T-helper 1 cell (primary cell): ENCODE results near the gene SELENOM.

Source experiments
- DNase-seq, 5 donors: peaks; one replicate each; pipeline ENCODE4 v3.0.0-alpha.2; 2012 to 2020
- total RNA-seq, 4 donors: gene quantifications; one replicate each; lab custom pipeline; 2026; lab: John Stamatoyannopoulos, UW

SELENOM gene, protein sequence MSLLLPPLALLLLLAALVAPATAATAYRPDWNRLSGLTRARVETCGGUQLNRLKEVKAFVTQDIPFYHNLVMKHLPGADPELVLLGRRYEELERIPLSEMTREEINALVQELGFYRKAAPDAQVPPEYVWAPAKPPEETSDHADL
- total RNA-seq = 15.8 to 30.2 (median 25.0) reads per million in 4 donors

- peak; percentile 81 to 89 (median 86) for DNase-seq
These were observed at the start of gene SELENOM for GRCh38 chr22:31107178-31107893. Gene SELENOM, minus strand, starts transcription at chr22:31107568. Its CDS starts 63 bp downstream, at chr22:31107505.

DNA sequence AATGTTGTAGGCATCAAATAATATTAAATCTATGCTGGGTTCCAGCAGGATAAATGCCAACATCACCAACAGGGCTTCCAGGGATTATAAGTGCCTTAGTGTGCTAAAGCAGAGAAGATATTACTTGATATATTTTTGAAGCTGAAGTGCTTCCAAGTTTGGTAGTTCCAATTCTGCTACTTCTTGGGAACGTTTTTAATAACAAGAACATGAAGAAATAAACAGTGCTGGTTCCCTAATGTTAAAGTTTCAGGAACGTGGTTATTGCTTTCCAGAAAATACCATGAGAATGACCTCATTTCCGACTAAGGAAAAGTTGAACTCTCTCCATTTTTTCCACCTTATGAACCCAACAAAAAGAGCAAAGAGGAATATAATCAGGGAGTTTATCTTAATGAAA lies 48.1 kb upstream of the SELENOM start:
- DNase-seq = no peak

DNA sequence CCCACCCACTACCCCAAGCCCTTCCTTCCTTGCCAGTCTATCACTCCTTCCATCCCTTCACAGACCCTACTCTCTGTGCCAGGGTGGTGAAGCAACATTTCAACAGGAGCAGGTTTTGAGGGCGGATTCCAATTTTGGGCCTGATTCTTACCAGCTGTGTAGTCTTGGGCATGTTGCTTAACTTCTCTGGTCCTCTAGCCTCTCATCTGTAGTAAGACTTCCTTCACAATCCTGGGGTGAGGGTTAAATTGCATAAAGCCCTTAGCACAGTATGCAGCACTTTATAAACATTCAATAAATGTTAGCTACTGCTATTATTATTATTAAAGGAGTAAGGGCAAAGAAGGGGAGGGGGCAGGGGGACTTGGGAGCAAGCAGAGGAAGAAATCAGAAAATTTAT lies 47.6 kb upstream of the SELENOM start:
- DNase-seq = no peak

DNA sequence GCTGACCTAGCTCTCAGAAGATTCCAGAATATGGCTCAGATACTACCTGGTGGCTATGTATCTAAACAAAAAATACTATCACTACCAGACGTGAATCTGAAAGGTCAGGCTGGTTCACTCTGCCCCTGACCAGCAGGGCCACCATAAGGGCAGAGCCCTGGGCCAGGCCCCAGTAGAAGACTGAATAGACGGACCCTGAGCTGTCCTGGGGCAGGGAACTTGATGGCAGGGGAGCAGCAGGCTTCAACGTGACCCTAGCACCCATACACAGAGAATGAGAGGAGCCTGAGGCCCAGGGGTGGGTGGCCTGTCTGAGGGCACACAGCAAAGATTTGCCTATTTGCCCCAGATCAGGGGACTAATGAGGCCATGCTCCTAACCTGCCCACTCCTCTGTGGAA lies 46.0 kb upstream of the SELENOM start:
- no peak for DNase-seq

DNA sequence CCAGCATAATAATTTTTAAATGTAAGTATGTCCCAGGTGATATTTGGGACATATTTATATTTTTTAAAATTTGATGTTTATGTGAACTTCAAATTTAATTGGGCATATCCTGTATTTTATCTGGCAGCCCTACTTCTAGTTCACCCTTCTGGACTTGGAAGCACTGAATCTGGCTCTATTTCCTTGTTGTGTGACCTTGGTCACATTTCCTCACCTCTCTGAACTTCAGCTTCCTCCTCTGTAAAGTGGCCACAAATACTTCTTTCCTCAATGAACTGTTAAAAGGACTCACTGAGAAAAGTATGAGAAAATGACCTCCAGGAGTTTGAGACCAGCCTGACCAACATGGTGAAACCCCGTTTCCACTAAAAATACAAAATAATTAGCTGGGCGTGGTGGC lies 44.5 kb upstream of the SELENOM start:
- no peak for DNase-seq

DNA sequence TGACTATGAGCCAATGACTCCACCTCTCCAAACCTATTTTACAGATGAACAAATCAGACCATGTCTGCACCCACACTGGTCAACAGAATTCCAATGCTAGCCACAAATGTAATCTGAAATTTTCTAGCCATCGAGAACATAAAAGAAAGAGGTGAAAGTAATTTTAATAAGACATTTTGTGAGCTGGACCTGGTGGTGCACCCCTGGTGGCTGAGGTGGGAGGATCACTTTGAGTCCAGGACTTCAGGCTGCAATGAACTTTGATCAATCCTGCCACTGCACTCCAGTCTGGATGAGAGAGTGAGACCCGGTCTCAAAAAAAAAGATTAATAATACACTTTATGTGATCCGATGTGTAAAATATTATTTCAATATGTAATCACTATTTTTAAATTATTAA lies 43.2 kb upstream of the SELENOM start:
- DNase-seq = no peak

GRCh38 chr22:31148953-31149627 lies 41.7 kb upstream of the SELENOM start:
- DNase-seq = peak in 1 of 5 donors; percentile 16

- no peak for DNase-seq
These were observed 41.1 kb upstream of the SELENOM start for GRCh38 chr22:31148488-31148887.

- DNase-seq = peak in 1 of 5 donors; percentile 9
These were observed 36.9 kb upstream of the SELENOM start for GRCh38 chr22:31144223-31144622.

GRCh38 chr22:31143537-31143936 lies 36.2 kb upstream of the SELENOM start:
- DNase-seq = no peak

DNA sequence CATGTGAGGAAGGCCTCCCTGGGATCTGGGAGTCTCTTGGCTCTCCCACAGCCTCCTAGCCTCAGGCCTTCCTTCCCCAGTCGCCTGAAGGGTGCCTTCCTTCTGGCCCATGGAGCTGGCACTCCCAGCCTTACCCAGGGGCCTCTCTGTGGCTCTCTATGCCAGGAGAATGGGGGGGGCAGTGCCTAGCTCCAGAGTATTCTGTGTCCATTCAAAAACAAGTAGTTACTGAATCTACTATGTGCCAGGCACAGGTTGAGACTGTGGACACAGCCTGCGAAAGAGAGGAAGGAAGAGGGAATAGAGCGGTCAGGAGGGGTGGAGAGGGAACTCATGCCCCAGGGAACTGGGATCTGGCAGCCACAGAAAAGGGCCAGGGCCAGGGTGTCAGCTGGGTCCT lies 35.7 kb upstream of the SELENOM start:
- no peak for DNase-seq

GRCh38 chr22:31142285-31142684 lies 34.9 kb upstream of the SELENOM start:
- no peak for DNase-seq

- DNase-seq = no peak
These were observed 34.2 kb upstream of the SELENOM start for GRCh38 chr22:31141551-31141950.

- DNase-seq = no peak
These were observed 33.4 kb upstream of the SELENOM start for GRCh38 chr22:31140746-31141145.

GRCh38 chr22:31139866-31140716 lies 32.7 kb upstream of the SELENOM start, which contains the start of gene PLA2G3:
Gene PLA2G3, minus strand, starts transcription at chr22:31140508. Its CDS starts 154 bp downstream, at chr22:31140354.
- no peak for DNase-seq

- DNase-seq = no peak
These were observed 31.7 kb upstream of the SELENOM start for GRCh38 chr22:31139066-31139465.

DNA sequence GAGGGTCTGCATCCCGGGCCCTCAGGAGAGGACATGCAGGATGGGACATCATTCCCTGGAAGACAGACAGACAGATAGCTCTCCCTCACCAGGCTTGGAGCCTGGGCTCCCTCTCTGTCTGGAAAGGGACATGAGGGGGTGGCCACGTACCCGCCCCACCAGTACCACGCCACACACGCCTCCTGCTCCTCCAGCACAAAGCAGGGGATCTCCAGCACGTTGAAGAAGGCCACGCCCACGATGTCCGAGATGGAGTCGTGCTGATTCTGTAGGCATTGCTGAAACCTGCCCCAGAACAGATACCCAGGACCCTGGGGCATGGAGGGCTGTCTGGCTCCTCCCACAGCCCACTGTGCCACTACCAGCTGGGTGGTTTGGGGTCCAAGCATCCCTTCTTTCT lies 30.8 kb upstream of the SELENOM start:
- no peak for DNase-seq

- DNase-seq = no peak
These were observed 30.4 kb upstream of the SELENOM start for GRCh38 chr22:31137721-31138120.

- DNase-seq = no peak
These were observed 29.3 kb upstream of the SELENOM start for GRCh38 chr22:31136711-31137110.

DNA sequence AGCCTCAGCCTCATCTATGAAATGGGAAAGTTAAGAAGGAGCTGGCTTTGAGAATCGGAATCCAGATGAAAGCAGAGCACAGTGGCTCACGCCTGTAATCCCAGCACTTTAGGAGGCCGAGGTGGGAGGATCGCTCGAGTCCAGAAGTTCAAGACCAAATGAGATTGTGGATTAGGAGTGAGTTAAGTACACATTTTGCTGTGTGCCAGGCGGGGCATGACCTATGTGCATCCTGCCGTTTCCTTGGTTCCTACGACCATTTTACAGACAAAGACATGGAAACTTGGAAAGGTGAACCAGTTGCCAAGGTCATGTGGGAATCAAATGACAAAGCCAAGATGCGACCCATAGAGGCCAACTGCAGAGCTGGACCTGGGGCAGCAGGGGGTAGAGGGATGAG lies 28.8 kb upstream of the SELENOM start:
- no peak for DNase-seq

DNA sequence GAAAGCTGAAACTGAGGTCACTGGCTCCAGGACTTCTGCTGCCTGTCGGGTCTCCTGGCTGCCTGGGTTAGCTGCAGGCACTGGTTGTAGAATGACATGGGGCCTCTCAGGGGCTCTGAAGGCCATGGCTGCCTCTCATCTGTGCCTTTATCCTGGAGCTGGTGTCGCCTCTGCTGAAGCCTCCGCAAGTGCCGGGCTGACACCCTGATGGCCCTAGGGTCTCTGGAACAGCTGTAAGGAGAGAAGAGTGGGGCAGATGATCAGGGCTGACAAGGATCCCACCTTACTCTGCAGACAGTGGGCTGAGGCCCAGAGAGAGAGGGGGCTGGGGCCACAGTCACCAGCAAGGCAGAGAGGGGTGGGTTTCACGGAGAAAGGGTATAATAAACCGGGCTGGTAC lies 28.3 kb upstream of the SELENOM start:
- DNase-seq = no peak

DNA sequence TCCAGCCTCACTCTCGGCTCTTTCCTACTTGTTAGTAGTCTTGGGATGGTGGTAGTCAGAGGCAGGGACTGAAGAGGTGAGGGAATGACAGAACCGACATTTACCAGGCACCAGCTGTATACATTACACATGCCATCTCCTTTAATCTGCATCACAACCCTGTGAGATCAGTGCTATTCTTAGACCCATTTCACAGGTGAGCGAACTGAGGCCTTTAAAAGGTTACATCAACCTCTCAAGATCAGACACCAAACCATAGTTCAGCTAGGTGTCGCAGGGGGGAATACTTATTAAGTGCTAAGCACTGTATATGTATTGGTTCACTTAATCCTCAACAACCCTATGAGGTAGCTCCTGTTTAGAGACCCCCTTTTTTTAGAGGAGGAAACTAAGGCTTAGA lies 27.3 kb upstream of the SELENOM start:
- DNase-seq = no peak

DNA sequence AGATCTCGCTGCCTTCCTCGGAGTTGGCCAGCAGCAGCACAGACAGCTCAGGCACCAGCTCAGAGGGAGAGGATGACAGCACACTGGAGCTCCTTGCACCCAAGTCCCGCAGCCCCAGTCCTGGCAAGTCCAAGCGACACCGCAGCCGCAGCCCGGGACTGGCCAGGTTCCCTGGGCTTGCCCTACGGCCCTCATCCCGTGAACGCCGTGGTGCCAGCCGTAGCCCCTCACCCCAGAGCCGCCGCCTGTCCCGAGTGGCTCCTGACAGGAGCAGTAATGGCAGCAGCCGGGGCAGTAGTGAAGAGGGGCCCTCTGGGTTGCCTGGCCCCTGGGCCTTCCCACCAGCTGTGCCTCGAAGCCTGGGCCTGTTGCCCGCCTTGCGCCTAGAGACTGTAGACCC lies 26.5 kb upstream of the SELENOM start:
- DNase-seq = no peak
